Common myeloid progenitor, CD34-positive (primary cell): ENCODE data around the gene CCDC184.
"Not testable (repeated sequence)": the region's sequence is repeated elsewhere in the genome, so short reads cannot be mapped to it uniquely, and the experiment has no call there.

ENCODE experiments used
- CTCF ChIA-PET: fragments of 350-600 bp; sonication (Branson Sonifier 250); formaldehyde crosslinking; loops from one replicate; lab custom pipeline; 2021; ENCODE audit warnings: antibody characterized with exemption; lab: Charles Lee
- POLR2A ChIA-PET: fragments of 350-600 bp; sonication (Branson Sonifier 250); formaldehyde crosslinking; loops from one replicate; lab custom pipeline; 2021; ENCODE audit warnings: antibody characterized with exemption; lab: Charles Lee
- DNase-seq, 3 donors: peaks; one replicate each; pipeline versions ENCODE4 v3.0.0 to v3.0.0-alpha.2; 2013
- H3K27ac ChIP-seq, 2 experiments: 1 replicate in 1 of 2; 2 replicates in 1 of 2; pipeline ENCODE4 v1.7.0; 2013; ENCODE audit warnings: inconsistent platforms in 2 of 2, low read length in 2 of 2, mild to moderate bottlenecking in 2 of 2, low read depth in 1 of 2, moderate library complexity in 1 of 2; ENCODE audit not compliant: severe bottlenecking in 2 of 2, insufficient read depth in 1 of 2, poor library complexity in 1 of 2
- H3K27me3 ChIP-seq, 5 experiments: replicated peaks in 2 of 5; 1 replicate in 3 of 5; 2 replicates in 2 of 5; pipeline versions ENCODE4 v1.6.1 to v1.7.0; 2013; ENCODE audit warnings: low read length in 4 of 5, mild to moderate bottlenecking in 2 of 5, moderate library complexity in 2 of 5, inconsistent platforms in 1 of 5; ENCODE audit not compliant: insufficient read depth in 5 of 5, control insufficient read depth in 4 of 5
- H3K36me3 ChIP-seq, 4 experiments: 1 replicate in 2 of 4; 2 replicates in 2 of 4; pipeline versions ENCODE4 v1.6.1 to v1.7.0; 2013; ENCODE audit warnings: low read length in 3 of 4, control low read depth in 1 of 4, mild to moderate bottlenecking in 1 of 4; ENCODE audit not compliant: control insufficient read depth in 4 of 4, insufficient read depth in 4 of 4
- H3K4me1 ChIP-seq, 4 experiments: 1 replicate in 3 of 4; 2 replicates in 1 of 4; pipeline versions ENCODE4 v1.6.1 to v1.7.1; 2013; ENCODE audit warnings: low read length in 3 of 4, mild to moderate bottlenecking in 3 of 4, control low read depth in 1 of 4, inconsistent platforms in 1 of 4, moderate library complexity in 1 of 4; ENCODE audit not compliant: control insufficient read depth in 4 of 4, insufficient read depth in 4 of 4; ENCODE audit errors: control extremely low read depth in 1 of 4
- H3K4me3 ChIP-seq, 7 experiments: 1 replicate in 4 of 7; 2 replicates in 3 of 7; pipeline versions ENCODE4 v1.5.1 to v1.7.0; 2013; ENCODE audit warnings: mild to moderate bottlenecking in 7 of 7, low read length in 6 of 7, moderate library complexity in 6 of 7, inconsistent platforms in 2 of 7, low read depth in 2 of 7, control low read depth in 1 of 7; ENCODE audit not compliant: insufficient read depth in 4 of 7, control insufficient read depth in 1 of 7; ENCODE audit errors: extremely low read depth in 1 of 7
- H3K9me3 ChIP-seq, 5 experiments: 1 replicate in 4 of 5; 2 replicates in 1 of 5; pipeline versions ENCODE4 v1.6.1 to v1.7.1; 2013; ENCODE audit warnings: low read length in 4 of 5, mild to moderate bottlenecking in 2 of 5, inconsistent platforms in 1 of 5, low read depth in 1 of 5, moderate library complexity in 1 of 5; ENCODE audit not compliant: control insufficient read depth in 4 of 5, insufficient read depth in 2 of 5; ENCODE audit errors: control extremely low read depth in 1 of 5
- WGBS: methylation state at CpG from one replicate; pipeline ENCODE4 v1.1.5; 2013; ENCODE audit not compliant: insufficient coverage; 5-methylcytosine and 5-hydroxymethylcytosine counted together

CCDC184 gene

GRCh38 chr12:48155786-48156185 lies 27.7 kb upstream of the CCDC184 start:
- Histone ChIP-seq H3K4me3 (peak overlapping the region in 2 of 7 experiments; percentile 93 to 98), H3K4me1 (peaks cover 20 to 34% (median 33%) of the 10 kb centered on the region in 4 experiments), H3K36me3 (peaks cover 0 to 27% (median 19%) of the 10 kb centered on the region in 4 experiments)
- H3K9me3 ChIP-seq, H3K27ac ChIP-seq, DNase-seq, H3K27me3 ChIP-seq, POLR2A ChIA-PET: not testable (repeated sequence)
- WGBS = 100% methylated on average over 2 of the region's 5 CpGs
- CTCF ChIA-PET = interaction anchor here (0.8 to 1.0 kb wide), 2 partner anchors 37 to 50 kb away, joined by 3 to 4 read pairs; partner anchors contain the start of genes PFKM and SENP1

DNA sequence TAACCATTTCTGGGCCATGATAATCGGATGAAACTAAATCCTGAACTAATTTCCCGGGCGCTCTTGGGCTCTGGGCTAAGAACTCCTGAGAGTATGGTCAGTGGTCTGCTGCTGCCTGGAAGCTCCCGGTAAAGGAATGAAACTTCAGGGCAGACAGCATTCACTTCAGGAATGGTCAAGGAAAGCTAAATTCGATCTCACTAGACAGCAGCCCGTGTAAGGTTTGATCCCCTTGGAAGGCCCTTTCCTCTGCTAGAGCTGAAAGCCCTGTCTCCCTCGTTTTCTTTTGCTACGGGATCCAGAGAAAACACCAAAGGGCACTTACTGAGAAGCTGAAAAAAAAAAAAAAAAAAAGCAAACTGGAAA lies 26.8 kb upstream of the CCDC184 start:
- Histone ChIP-seq H3K27ac (peak overlapping the region; percentile 58 to 89), H3K4me1 (peaks cover 25 to 42% (median 41%) of the 10 kb centered on the region in 4 experiments), H3K4me3 (peak overlapping the region; percentile 77 to 99 (median 95)), H3K27me3 (no peaks in the 10 kb centered on the region), H3K9me3 (no peaks in the 10 kb centered on the region), H3K36me3 (peaks cover 0 to 18% (median 14%) of the 10 kb centered on the region in 4 experiments)
- WGBS = 45% methylated on average over 7 of the region's 8 CpGs
- ChIA-PET CTCF (interaction anchor here (0.9 to 1.7 kb wide), 5 partner anchors 25 to 64 kb away, joined by 3 read pairs; partner anchors contain the start of gene SENP1), POLR2A (interaction anchor here (1.0 to 1.5 kb wide), 2 partner anchors 51 to 72 kb away, joined by 3 to 8 read pairs; partner anchors contain the start of gene SENP1)
- no peak for DNase-seq

GRCh38 chr12:48157018-48157888 lies 26.2 kb upstream of the CCDC184 start, which contains the start of gene ASB8:
ASB8 (minus strand) TSS chr12:48157515; CDS start chr12:48153496, 4,019 bp downstream.
- Histone ChIP-seq H3K4me1 (peaks cover 26 to 46% (median 45%) of the 10 kb centered on the region in 4 experiments), H3K9me3 (no peaks in the 10 kb centered on the region), H3K27ac (peak within 1 kb of the TSS; percentile 58 to 89), H3K4me3 (peak within 1 kb of the TSS; percentile 77 to 99 (median 95)), H3K36me3 (peaks cover 0 to 14% (median 11%) of the 10 kb centered on the region in 4 experiments), H3K27me3 (no peaks in the 10 kb centered on the region)
- POLR2A ChIA-PET = interaction anchor here (1.0 to 1.5 kb wide), 2 partner anchors 52 to 73 kb away, joined by 3 to 8 read pairs; partner anchors contain the start of gene SENP1
- CTCF ChIA-PET = interaction anchor here (0.7 to 1.7 kb wide), 10 partner anchors 24 to 68 kb away, joined by 3 to 8 read pairs (median 3); partner anchors contain the start of gene SENP1
- DNase-seq = peak; percentile 98 to 99 (median 98)
- WGBS = 0% methylated on average over 50 of the region's 56 CpGs

GRCh38 chr12:48157889-48158370 lies 25.5 kb upstream of the CCDC184 start:
- H3K4me3 ChIP-seq = peak overlapping the region in 6 of 7 experiments; percentile 77 to 98 (median 94)
- peak overlapping the region; percentile 1 to 89 for H3K27ac ChIP-seq
- ChIA-PET CTCF (interaction anchor here (0.5 to 1.7 kb wide), 11 partner anchors 16 to 140 kb away, joined by 3 to 8 read pairs (median 3); partner anchors contain the start of gene SENP1), POLR2A (interaction anchor here (1.5 kb wide), 1 partner anchor 52 kb away, joined by 8 read pairs; the partner anchor contains the start of gene SENP1)
- H3K27me3 ChIP-seq = no peaks in the 10 kb centered on the region
- WGBS = no CpG with 5 or more reads among the region's 3 CpGs
- peak in 1 of 3 donors; percentile 20 for DNase-seq
- peaks cover 0 to 7% (median 6%) of the 10 kb centered on the region in 4 experiments for H3K36me3 ChIP-seq
- peaks cover 26 to 46% (median 45%) of the 10 kb centered on the region in 4 experiments for H3K4me1 ChIP-seq
- no peaks in the 10 kb centered on the region for H3K9me3 ChIP-seq

GRCh38 chr12:48160046-48160445 lies 23.4 kb upstream of the CCDC184 start:
- Histone ChIP-seq H3K27ac (peak overlapping the region in 1 of 2 experiments; percentile 79), H3K27me3 (no peaks in the 10 kb centered on the region), H3K9me3 (no peaks in the 10 kb centered on the region), H3K36me3 (no peaks in the 10 kb centered on the region), H3K4me1 (peaks cover 26 to 46% (median 45%) of the 10 kb centered on the region in 4 experiments), H3K4me3 (peak overlapping the region in 2 of 7 experiments; percentile 16 to 38)
- WGBS = 27% methylated on average over 5 of the region's 5 CpGs
- peak in 2 of 3 donors; percentile 34 to 37 for DNase-seq
- POLR2A ChIA-PET = no interaction called here
- CTCF ChIA-PET = interaction anchor here (0.6 to 3.7 kb wide), 7 partner anchors 8 to 75 kb away, joined by 3 to 24 read pairs (median 3); no protein-coding TSS in a partner anchor

DNA sequence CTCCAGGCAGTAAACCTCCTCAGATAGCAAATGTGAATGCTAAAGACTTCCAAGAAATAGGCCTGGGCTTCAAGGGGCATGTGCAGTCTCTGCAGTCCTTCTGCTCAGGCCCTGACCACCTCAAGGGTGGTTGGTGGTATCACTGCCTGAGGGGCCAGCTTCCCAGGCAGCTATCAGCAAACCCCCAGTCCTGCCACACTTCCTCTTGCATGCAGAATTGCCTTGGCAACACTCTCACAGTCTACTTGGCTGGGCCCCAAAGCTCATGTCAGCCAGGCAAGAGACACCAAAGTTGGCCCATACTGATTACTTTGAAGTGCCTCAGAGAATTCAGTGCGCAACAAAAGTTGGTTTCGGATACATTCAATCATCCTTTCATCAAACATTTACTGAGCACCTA lies 22.6 kb upstream of the CCDC184 start:
- H3K4me1 ChIP-seq = peaks cover 26 to 46% (median 45%) of the 10 kb centered on the region in 4 experiments
- WGBS = no CpG with 5 or more reads among the region's 2 CpGs
- H3K4me3 ChIP-seq = peak overlapping the region in 1 of 7 experiments; percentile 12
- H3K9me3 ChIP-seq = no peaks in the 10 kb centered on the region
- DNase-seq = peak; percentile 93 to 98 (median 97)
- peak overlapping the region; percentile 41 to 79 for H3K27ac ChIP-seq
- ChIA-PET POLR2A (interaction anchor here (0.7 to 0.8 kb wide), 2 partner anchors 54 to 1081 kb away, joined by 3 to 4 read pairs; partner anchors contain the start of gene AMIGO2), CTCF (interaction anchor here (0.9 to 3.7 kb wide), 6 partner anchors 8 to 76 kb away, joined by 3 to 24 read pairs (median 4); no protein-coding TSS in a partner anchor)
- H3K36me3 ChIP-seq = no peaks in the 10 kb centered on the region
- no peaks in the 10 kb centered on the region for H3K27me3 ChIP-seq
